Prostate gland (tissue), 2 donors: ENCODE measurements around the gene RAD51B.

Experiments
- CTCF ChIP-seq, 4 experiments: fragments of 200-600 bp in 2 of 4; fragments of 450-650 bp in 2 of 4; sonication (generic) in 2 of 4; IDR thresholded peaks; 1 replicate in 3 of 4; 2 replicates in 1 of 4; pipeline ENCODE4 v1.5.1; 2016 to 2019; ENCODE audit warnings: antibody characterized with exemption in 4 of 4, mild to moderate bottlenecking in 2 of 4, moderate library complexity in 2 of 4
- POLR2A ChIP-seq: fragments of 450-650 bp; IDR thresholded peaks from one replicate; pipeline ENCODE4 v1.6.1; 2016; ENCODE audit warnings: antibody characterized with exemption, mild to moderate bottlenecking

- no peak for TF ChIP-seq CTCF (IDR thresholded peaks at IDR 0.05)
- no peak for TF ChIP-seq POLR2A
These were observed 473.8 kb downstream of the RAD51B start for GRCh38 chr14:68293404-68293803.
